Loucy (cell line): ENCODE results near the gene DNAH8.

ENCODE experiments used
- EZH2phosphoT487 ChIP-seq: fragments of 200-600 bp; IDR thresholded peaks from 2 replicates; pipeline ENCODE4 v1.6.1; 2018; ENCODE audit warnings: antibody characterized with exemption, mild to moderate bottlenecking, moderate library complexity, borderline replicate concordance
- TF ChIP-seq, protein P1 (sequence below): fragments of 200-600 bp; sonication (generic); conservative IDR thresholded peaks from 2 replicates; pipeline ENCODE4 v1.5.1; 2014; ENCODE audit warnings: mild to moderate bottlenecking, antibody characterized with exemption, low read length

- TF ChIP-seq, protein P1, sequence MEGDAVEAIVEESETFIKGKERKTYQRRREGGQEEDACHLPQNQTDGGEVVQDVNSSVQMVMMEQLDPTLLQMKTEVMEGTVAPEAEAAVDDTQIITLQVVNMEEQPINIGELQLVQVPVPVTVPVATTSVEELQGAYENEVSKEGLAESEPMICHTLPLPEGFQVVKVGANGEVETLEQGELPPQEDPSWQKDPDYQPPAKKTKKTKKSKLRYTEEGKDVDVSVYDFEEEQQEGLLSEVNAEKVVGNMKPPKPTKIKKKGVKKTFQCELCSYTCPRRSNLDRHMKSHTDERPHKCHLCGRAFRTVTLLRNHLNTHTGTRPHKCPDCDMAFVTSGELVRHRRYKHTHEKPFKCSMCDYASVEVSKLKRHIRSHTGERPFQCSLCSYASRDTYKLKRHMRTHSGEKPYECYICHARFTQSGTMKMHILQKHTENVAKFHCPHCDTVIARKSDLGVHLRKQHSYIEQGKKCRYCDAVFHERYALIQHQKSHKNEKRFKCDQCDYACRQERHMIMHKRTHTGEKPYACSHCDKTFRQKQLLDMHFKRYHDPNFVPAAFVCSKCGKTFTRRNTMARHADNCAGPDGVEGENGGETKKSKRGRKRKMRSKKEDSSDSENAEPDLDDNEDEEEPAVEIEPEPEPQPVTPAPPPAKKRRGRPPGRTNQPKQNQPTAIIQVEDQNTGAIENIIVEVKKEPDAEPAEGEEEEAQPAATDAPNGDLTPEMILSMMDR: peak; percentile 35; the same call in 1 of the 2 replicates
- TF ChIP-seq EZH2phosphoT487: no peak
These were observed 91.2 kb downstream of the DNAH8 start for GRCh38 chr6:38806271-38806670.
